Measurements from ENCODE around the gene P2RX2. TPM values are rescaled to one million over a fixed set of nuclear protein-coding genes. Genes with fewer than 3 reads are reported as not detected.

P2RX2 gene
- total and polyA plus RNA-seq, 2 of the 4 experiments (the other 2 are of a cell fraction): not detected

- no peaks in the 10 kb centered on the region; the same call in 1 of the 2 replicates for H4K20me1 ChIP-seq (ENCODE audit: insufficient read depth, low read length)
- no peak overlapping the region for H2BK5ac ChIP-seq (ENCODE audit: low read depth, low read length, poor library complexity, severe bottlenecking)
- no CpG with 5 or more reads among the region's 11 CpGs for WGBS, 2 experiments (ENCODE audit: extremely low coverage in 2 of 2, insufficient read length in 1 of 2)
- intact Hi-C loops (cut with micrococcal nuclease) (no loop called here), dilution Hi-C loops (cut with HindIII; ENCODE audit: low sequenced_read_pairs, unreplicated experiment) (no loop called here), in situ Hi-C loops (cut with MboI; ENCODE audit: low sequenced_read_pairs) (no loop called here)
- no peak overlapping the region for H2BK15ac ChIP-seq (ENCODE audit: low read depth, low read length)
- no peak overlapping the region for H4K5ac ChIP-seq (ENCODE audit: low read depth, low read length)
- H2BK20ac ChIP-seq (ENCODE audit: low read depth, low read length): no peak overlapping the region
- H3K4me3 ChIP-seq (ENCODE audit: insufficient read depth, low read depth, low read length): no peak overlapping the region
- no peak for DNase-seq
- no peak overlapping the region for H2AK9ac ChIP-seq (replicated peaks; ENCODE audit: low read depth, low read length, poor library complexity)
- no peaks in the 10 kb centered on the region for H3K9me3 ChIP-seq (ENCODE audit: control insufficient read depth, insufficient read depth, low read length)
- no peaks in the 10 kb centered on the region for H3K9me1 ChIP-seq (ENCODE audit: insufficient read depth, low read length)
- H2BK120ac ChIP-seq (ENCODE audit: low read depth, low read length): no peak overlapping the region
- CTCF ChIA-PET: no interaction called here
- H2AK5ac ChIP-seq (ENCODE audit: low read depth, low read length): no peak overlapping the region
- H3K18ac ChIP-seq (ENCODE audit: low read depth, low read length): no peak overlapping the region
- H3K27ac ChIP-seq (ENCODE audit: insufficient read depth, low read length): no peak overlapping the region
- POLR2A ChIA-PET (ENCODE audit: unreplicated experiment): no interaction called here
- no peaks in the 10 kb centered on the region; a peak in 1 of 4 replicates for H3K79me1 ChIP-seq (ENCODE audit: low read depth in 1 of 2, low read length in 2 of 2)
- H3K56ac ChIP-seq (ENCODE audit: extremely low read depth, insufficient read depth, low read length): no peak overlapping the region
- no peak overlapping the region for H3K4me2 ChIP-seq (ENCODE audit: low read depth, low read length)
- H4K91ac ChIP-seq (ENCODE audit: insufficient read depth, low read depth, low read length): no peak overlapping the region
- no peak overlapping the region for H4K8ac ChIP-seq (ENCODE audit: low read depth in 2 of 2, low read length in 2 of 2)
- H3K23ac ChIP-seq (ENCODE audit: low read depth, low read length): no peak overlapping the region
- H3K27me3 ChIP-seq (ENCODE audit: control insufficient read depth, insufficient read depth, low read length): no peaks in the 10 kb centered on the region
- no peak overlapping the region for H2AFZ ChIP-seq (replicated peaks; ENCODE audit: low read length, poor library complexity)
- peaks cover 34% of the 10 kb centered on the region for H3K36me3 ChIP-seq (ENCODE audit: control insufficient read depth, insufficient read depth, low read length)
- no TSS peak for BruUV-seq (replicated peaks)
- H3K14ac ChIP-seq (replicated peaks; ENCODE audit: low read depth, low read length): no peak overlapping the region
- no peak overlapping the region for H3K9ac ChIP-seq (ENCODE audit: low read depth, low read length)
- ATAC-seq (ENCODE audit: low read depth): no peak
- H3K4ac ChIP-seq (ENCODE audit: low read depth, low read length): no peak overlapping the region
- H3K4me1 ChIP-seq (ENCODE audit: control insufficient read depth, insufficient read depth, low read length): no peaks in the 10 kb centered on the region
- no peak for TF ChIP-seq USF2 (IDR thresholded peaks at IDR 0.05; ENCODE audit: low read depth, low read length)
- no peak for TF ChIP-seq POLR2A (IDR thresholded peaks at IDR 0.05; ENCODE audit: low read depth, low read length)
- TF ChIP-seq ELK1 (IDR thresholded peaks at IDR 0.05; ENCODE audit: borderline replicate concordance, low read depth, low read length): no peak
- no peak for TF ChIP-seq RAD21 (IDR thresholded peaks at IDR 0.05; ENCODE audit: low read length)
- TF ChIP-seq MXI1 (IDR thresholded peaks at IDR 0.05; ENCODE audit: borderline replicate concordance, low read depth, low read length): no peak
- no peak for TF ChIP-seq CHD1 (IDR thresholded peaks at IDR 0.05; ENCODE audit: low read depth, low read length)
- no peak for TF ChIP-seq FOS (IDR thresholded peaks at IDR 0.05; ENCODE audit: low read depth, low read length)
- no peak for TF ChIP-seq RFX5 (IDR thresholded peaks at IDR 0.05; ENCODE audit: low read depth, low read length)
- no peak for TF ChIP-seq MAZ (IDR thresholded peaks at IDR 0.05; ENCODE audit: borderline replicate concordance, low read depth, low read length)
- no peak for TF ChIP-seq SMC3 (IDR thresholded peaks at IDR 0.05; ENCODE audit: low read depth, low read length)
Observed at GRCh38 chr12:132631666-132632065, 13.1 kb downstream of the P2RX2 start.

All from IMR-90 (cell line).